SU-DHL-6 (cell line): ENCODE results near the gene CCDC9B.

Experiments used
- H2AFZ ChIP-seq: fragments of 200-600 bp; sonication (generic); 2 replicates; pipeline ENCODE4 v1.6.1; 2014; ENCODE audit warnings: low read depth, mild to moderate bottlenecking, moderate library complexity, mixed read lengths, antibody characterized with exemption, low read length; ENCODE audit not compliant: severe bottlenecking
- H3F3A ChIP-seq: fragments of 200-600 bp; shearing (Covaris generic); 2 replicates; pipeline ENCODE4 v1.6.0; 2016; ENCODE audit warnings: antibody characterized with exemption, mild to moderate bottlenecking; ENCODE audit not compliant: insufficient read depth
- H3K27ac ChIP-seq: fragments of 200-600 bp; sonication (generic); 2 replicates; pipeline ENCODE4 v1.5.1; 2016; ENCODE audit warnings: low read depth, mild to moderate bottlenecking, low read length, moderate library complexity, mixed read lengths
- H3K27me3 ChIP-seq: fragments of 200-600 bp; sonication (generic), shearing (Covaris generic); 2 replicates; pipeline ENCODE4 v1.6.0; 2014; ENCODE audit warnings: mild to moderate bottlenecking, low read length
- H3K36me3 ChIP-seq: fragments of 200-600 bp; sonication (generic); 2 replicates; pipeline ENCODE4 v1.6.1; 2014; ENCODE audit warnings: mild to moderate bottlenecking, low read length, mixed read lengths
- H3K4me2 ChIP-seq: fragments of 300-600, 200-600 bp; shearing (Covaris generic), sonication (generic); 2 replicates; pipeline ENCODE4 v1.6.0; 2014; ENCODE audit warnings: low read length, low read depth, mild to moderate bottlenecking; ENCODE audit not compliant: poor library complexity, severe bottlenecking
- H3K4me3 ChIP-seq: fragments of 200-600 bp; sonication (generic); 2 replicates; pipeline ENCODE4 v1.5.1; 2014; ENCODE audit warnings: antibody characterized with exemption, low read length, mild to moderate bottlenecking, mixed read lengths; ENCODE audit not compliant: insufficient read depth, poor library complexity, severe bottlenecking
- H3K79me2 ChIP-seq: fragments of 200-600 bp; sonication (generic); 2 replicates; pipeline ENCODE4 v1.6.1; 2014; ENCODE audit warnings: mild to moderate bottlenecking, low read length, moderate library complexity; ENCODE audit not compliant: insufficient read depth
- H3K9ac ChIP-seq: fragments of 200-600 bp; sonication (generic); 2 replicates; pipeline ENCODE4 v1.7.0; 2014; ENCODE audit warnings: mild to moderate bottlenecking, low read length
- H3K9me2 ChIP-seq: fragments of 200-600 bp; sonication (generic); replicated peaks from 2 replicates; pipeline ENCODE4 v1.6.1; 2014; ENCODE audit warnings: low read length; ENCODE audit not compliant: insufficient read depth
- H3K9me3 ChIP-seq: fragments of 200-600 bp; sonication (generic); 2 replicates; pipeline ENCODE4 v1.6.1; 2014; ENCODE audit warnings: low read length, mixed read lengths; ENCODE audit not compliant: insufficient read depth
- H4K20me1 ChIP-seq: fragments of 200-600 bp; sonication (generic); 2 replicates; pipeline ENCODE4 v1.6.1; 2014; ENCODE audit warnings: low read depth, mild to moderate bottlenecking, antibody characterized with exemption, low read length, moderate library complexity, mixed read lengths
- CTCF ChIP-seq: fragments of 200-600 bp; sonication (generic); IDR thresholded peaks from one replicate; pipeline ENCODE4 v1.5.1; 2017; ENCODE audit warnings: antibody characterized with exemption, mild to moderate bottlenecking, low read length, moderate library complexity; ENCODE audit not compliant: insufficient read depth, poor library complexity, severe bottlenecking
- EZH2phosphoT487 ChIP-seq: fragments of 200-600 bp; sonication (generic), shearing (Covaris generic); conservative IDR thresholded peaks from 2 replicates; pipeline ENCODE4 v1.6.1; 2018; ENCODE audit warnings: mild to moderate bottlenecking, antibody characterized with exemption, low read length, moderate library complexity, mixed read lengths

Gene CCDC9B

GRCh38 chr15:40330368-40330836, 10.3 kb downstream of the CCDC9B start:
- H3K9me2 ChIP-seq, result no peaks in the 10 kb centered on the region
- no peak overlapping the region for H3K9ac ChIP-seq
- no peaks in the 10 kb centered on the region for H4K20me1 ChIP-seq
- H3K36me3 ChIP-seq, result no peaks in the 10 kb centered on the region
- no peak overlapping the region for H3K4me2 ChIP-seq
- H2AFZ ChIP-seq, result no peak overlapping the region
- no peaks in the 10 kb centered on the region for H3K79me2 ChIP-seq
- TF ChIP-seq CTCF (no peak), EZH2phosphoT487 (no peak)
- H3K9me3 ChIP-seq, result no peaks in the 10 kb centered on the region
- no peak overlapping the region for H3K27ac ChIP-seq
- H3K4me3 ChIP-seq, result no peak overlapping the region
- no peaks in the 10 kb centered on the region for H3K27me3 ChIP-seq
- H3F3A ChIP-seq, result no peaks in the 10 kb centered on the region

- Histone ChIP-seq H3K27ac (no peak overlapping the region), H3K9ac (no peak overlapping the region), H3K9me3 (no peaks in the 10 kb centered on the region), H3K4me3 (no peak overlapping the region), H2AFZ (no peak overlapping the region), H3K36me3 (no peaks in the 10 kb centered on the region), H3F3A (no peaks in the 10 kb centered on the region), H3K79me2 (no peaks in the 10 kb centered on the region), H3K27me3 (no peaks in the 10 kb centered on the region), H3K4me2 (no peak overlapping the region), H4K20me1 (no peaks in the 10 kb centered on the region), H3K9me2 (no peaks in the 10 kb centered on the region)
- no peak for TF ChIP-seq EZH2phosphoT487
- no peak for TF ChIP-seq CTCF
Measured at GRCh38 chr15:40329804-40330203, 10.9 kb downstream of the CCDC9B start.

- Histone ChIP-seq H3K36me3 (no peaks in the 10 kb centered on the region), H2AFZ (no peak overlapping the region), H3K27me3 (no peaks in the 10 kb centered on the region), H3K4me3 (no peak overlapping the region), H4K20me1 (no peaks in the 10 kb centered on the region), H3K27ac (no peak overlapping the region), H3K9ac (no peak overlapping the region), H3K9me2 (no peaks in the 10 kb centered on the region), H3K79me2 (no peaks in the 10 kb centered on the region), H3K4me2 (no peak overlapping the region), H3K9me3 (no peaks in the 10 kb centered on the region), H3F3A (no peaks in the 10 kb centered on the region)
- no peak for TF ChIP-seq CTCF
- no peak for TF ChIP-seq EZH2phosphoT487
Measured at GRCh38 chr15:40328751-40329150, 12.0 kb downstream of the CCDC9B start.
